ENCODE results near the gene TLR1.
"Not testable (repeated sequence)": the region's sequence is repeated elsewhere in the genome, so short reads cannot be mapped to it uniquely, and the experiment has no call there.

TLR1 gene

DNA sequence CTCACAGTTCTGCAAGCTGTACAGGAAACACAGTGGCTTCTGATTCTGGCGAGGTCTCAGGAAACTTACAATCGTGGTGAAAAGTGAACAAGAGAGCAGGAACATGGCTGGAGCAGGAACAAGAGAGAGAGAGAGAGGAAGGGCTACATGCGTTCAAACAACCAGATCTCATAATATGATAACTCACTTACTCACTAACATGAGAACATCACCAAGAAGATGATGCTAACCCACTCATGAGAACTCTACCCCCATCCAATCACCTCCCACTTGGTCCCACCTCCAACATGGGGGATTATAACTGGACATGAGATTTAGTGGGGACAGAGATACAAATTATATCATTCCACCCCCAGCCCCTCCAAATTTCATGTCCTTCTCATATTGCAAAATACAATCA, 9.8 kb upstream of the TLR1 start:
- DNase-seq (ENCODE audit: low read depth, low spot score), result no peak
- POLR2A ChIA-PET, result no interaction called here
- H3K4me3 ChIP-seq (ENCODE audit: low read depth, low read length), result no peak overlapping the region
- CTCF ChIA-PET, result interaction anchor here (0.9 to 8.7 kb wide), 2 partner anchors 10 to 31 kb away, joined by 3 to 55 read pairs; partner anchors contain the start of genes TLR1 and TLR10
- TF ChIP-seq, protein P1, sequence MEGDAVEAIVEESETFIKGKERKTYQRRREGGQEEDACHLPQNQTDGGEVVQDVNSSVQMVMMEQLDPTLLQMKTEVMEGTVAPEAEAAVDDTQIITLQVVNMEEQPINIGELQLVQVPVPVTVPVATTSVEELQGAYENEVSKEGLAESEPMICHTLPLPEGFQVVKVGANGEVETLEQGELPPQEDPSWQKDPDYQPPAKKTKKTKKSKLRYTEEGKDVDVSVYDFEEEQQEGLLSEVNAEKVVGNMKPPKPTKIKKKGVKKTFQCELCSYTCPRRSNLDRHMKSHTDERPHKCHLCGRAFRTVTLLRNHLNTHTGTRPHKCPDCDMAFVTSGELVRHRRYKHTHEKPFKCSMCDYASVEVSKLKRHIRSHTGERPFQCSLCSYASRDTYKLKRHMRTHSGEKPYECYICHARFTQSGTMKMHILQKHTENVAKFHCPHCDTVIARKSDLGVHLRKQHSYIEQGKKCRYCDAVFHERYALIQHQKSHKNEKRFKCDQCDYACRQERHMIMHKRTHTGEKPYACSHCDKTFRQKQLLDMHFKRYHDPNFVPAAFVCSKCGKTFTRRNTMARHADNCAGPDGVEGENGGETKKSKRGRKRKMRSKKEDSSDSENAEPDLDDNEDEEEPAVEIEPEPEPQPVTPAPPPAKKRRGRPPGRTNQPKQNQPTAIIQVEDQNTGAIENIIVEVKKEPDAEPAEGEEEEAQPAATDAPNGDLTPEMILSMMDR (IDR thresholded peaks at IDR 0.05; ENCODE audit: insufficient read depth, low read length, missing control alignments), result no peak

DNA sequence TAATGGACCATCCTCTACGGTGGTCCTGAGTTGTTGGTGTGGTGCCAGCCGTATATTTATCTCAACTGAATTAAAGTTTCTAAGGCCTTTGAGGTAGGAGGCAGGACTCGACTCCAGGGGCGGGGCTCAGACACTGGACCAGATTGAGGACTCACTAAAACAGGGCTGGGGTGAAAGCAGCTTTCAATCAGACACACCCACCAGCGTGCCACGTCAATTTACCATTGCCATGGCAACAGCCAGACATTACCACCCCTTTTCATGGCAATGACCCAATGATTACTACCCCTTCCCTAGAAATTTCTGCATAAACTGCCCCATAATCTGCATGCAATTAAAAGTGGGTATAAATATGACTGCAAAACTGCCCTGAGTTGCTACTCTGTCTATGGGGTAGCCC, 6.7 kb upstream of the TLR1 start:
- POLR2A ChIA-PET, result no interaction called here
- DNase-seq (ENCODE audit: low read depth, low spot score), result no peak
- no peak overlapping the region for H3K4me3 ChIP-seq (ENCODE audit: low read depth, low read length)
- CTCF ChIA-PET, result interaction anchor here (3.0 to 8.7 kb wide), 2 partner anchors 7 to 29 kb away, joined by 12 to 55 read pairs; partner anchors contain the start of genes TLR1 and TLR10
- TF ChIP-seq, protein P1 (IDR thresholded peaks at IDR 0.05; ENCODE audit: insufficient read depth, low read length, missing control alignments), result no peak

DNA sequence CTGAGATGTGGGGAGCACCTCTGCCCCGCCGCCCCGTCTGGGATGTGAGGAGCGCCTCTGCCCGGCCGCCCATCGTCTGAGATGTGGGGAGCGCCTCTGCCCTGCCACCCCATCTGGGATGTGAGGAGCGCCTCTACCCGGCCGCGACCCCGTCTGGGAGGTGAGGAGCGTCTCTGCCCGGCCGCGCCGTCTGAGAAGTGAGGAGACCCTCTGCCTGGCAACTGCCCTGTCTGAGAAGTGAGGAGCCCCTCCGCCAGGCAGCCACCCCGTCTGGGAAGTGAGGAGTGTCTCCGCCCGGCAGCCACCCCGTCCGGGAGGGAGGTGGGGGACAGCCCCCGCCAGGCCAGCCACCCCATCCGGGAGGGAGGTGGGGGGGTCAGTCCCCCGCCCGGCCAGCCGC, 2.9 kb upstream of the TLR1 start:
- DNase-seq (ENCODE audit: low read depth, low spot score); H3K4me3 ChIP-seq (ENCODE audit: low read depth, low read length); CTCF ChIA-PET; POLR2A ChIA-PET: not testable (repeated sequence)

DNA sequence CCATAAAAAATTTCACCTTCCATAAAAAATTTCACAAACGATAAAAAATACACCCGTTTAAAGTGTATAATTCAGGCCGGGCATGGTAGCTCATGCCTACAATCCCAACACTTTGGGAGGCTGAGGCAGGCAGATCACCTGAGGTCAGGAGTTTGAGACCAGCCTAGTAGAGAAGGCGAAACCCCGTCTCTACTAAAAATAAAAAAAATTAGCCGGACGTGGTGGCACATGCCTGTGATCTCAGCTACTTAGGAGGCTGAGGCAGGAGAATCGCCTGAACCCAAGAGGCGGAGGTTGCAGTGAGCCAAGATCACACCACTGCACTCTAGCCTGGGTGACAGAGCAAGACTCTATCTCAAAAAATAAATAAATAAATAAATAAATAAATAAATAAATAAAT, 1.7 kb upstream of the TLR1 start:
- H3K4me3 ChIP-seq (ENCODE audit: low read depth, low read length); DNase-seq (ENCODE audit: low read depth, low spot score); POLR2A ChIA-PET: not testable (repeated sequence)
- CTCF ChIA-PET, result interaction anchor here (4.6 to 16.8 kb wide), 3 partner anchors 9 to 45 kb away, joined by 55 to 191 read pairs (median 75); partner anchors contain the start of gene TLR10

DNA sequence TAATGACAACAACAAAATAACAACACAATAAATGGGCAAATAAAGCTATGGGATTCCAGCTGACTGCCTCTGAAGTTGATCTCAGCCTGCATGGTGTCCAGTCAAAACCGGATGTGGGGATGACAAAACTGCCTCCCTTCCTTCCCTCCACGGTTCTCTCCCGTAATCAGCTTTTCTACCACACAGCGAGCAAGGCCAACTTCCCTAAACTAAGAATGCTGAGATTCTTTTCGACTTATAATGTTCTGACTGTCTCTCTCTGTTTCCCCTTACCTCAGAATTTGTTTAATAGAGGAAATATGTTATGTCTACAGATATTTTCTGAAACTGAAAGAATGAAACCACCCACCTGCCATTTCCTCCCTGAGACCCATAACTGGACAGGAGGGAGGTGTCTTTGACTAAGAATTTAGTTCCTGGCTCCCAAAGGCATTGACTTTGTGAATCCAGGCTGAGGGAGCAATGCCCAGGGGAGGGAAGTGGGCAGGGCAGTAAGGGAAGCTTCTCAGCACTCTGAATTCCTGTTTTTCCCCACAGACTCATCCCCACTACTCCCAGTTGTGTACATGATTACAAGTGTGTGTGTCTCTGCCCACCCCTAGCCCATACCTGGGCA, 1.0 kb upstream of the TLR1 start:
- ChIA-PET CTCF (interaction anchor here (0.7 to 16.8 kb wide), 12 partner anchors 10 to 626 kb away, joined by 3 to 191 read pairs (median 8); partner anchors contain the start of gene TLR10), POLR2A (no interaction called here)
- TF ChIP-seq, protein P1 (IDR thresholded peaks at IDR 0.05; ENCODE audit: insufficient read depth, low read length, missing control alignments), result no peak
- no peak overlapping the region for H3K4me3 ChIP-seq (ENCODE audit: low read depth, low read length)
- DNase-seq (ENCODE audit: low read depth, low spot score), result no peak

DNA sequence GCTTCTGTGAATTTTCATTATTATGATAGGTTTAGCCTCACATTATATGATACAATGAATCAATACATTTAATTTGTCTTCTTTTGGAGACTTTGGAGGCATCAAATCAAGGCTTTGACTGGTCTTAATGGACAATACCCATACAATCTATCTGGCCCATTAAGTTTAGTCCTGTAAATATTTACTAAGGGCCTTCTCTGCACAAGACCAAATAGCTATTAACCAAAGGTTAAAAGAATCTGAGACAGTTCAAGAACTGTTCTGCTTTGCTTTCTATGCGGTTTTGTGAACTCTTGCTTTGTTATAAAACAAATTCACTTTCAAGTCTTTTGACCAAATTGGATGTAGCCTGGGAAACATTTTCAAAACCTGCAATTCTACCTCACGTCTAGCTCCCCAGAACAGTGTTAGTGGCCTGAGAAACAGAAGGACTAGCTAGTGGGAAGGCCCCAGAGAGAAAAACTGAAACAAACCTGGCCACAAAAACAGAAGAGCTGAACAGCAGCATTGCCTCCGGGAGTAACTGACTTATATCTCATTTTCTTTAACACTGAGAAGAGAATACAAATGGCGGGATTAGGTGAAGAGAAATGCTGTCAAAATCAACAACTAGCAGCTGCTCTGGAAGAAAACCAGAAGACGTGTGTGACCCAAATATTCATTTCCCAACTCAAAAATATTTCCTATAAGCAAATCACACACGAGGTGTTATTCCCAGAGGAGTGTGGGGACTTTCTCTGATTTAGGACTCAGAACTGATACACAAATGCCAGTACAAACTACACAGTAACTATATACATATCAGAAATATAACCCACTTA, 548 bp downstream of the TLR1 start:
- no peak overlapping the region for H3K4me3 ChIP-seq (ENCODE audit: low read depth, low read length)
- POLR2A ChIA-PET, result no interaction called here
- TF ChIP-seq, protein P1 (IDR thresholded peaks at IDR 0.05; ENCODE audit: insufficient read depth, low read length, missing control alignments), result no peak

More for the DNA sequence above, 548 bp downstream of the TLR1 start:
- CTCF ChIA-PET, result interaction anchor here (0.6 to 16.8 kb wide), 25 partner anchors 9 to 750 kb away, joined by 3 to 191 read pairs (median 4); partner anchors contain the start of gene TLR10
- DNase-seq (ENCODE audit: low read depth, low spot score), result no peak
